HEK293 (cell line): ENCODE data around the gene CHIT1.

Experiments
- KLF16 ChIP-seq: fragments of 450-650 bp; formaldehyde crosslinking; IDR thresholded peaks from 2 replicates; pipeline ENCODE4 v1.5.1; 2017; ENCODE audit warnings: missing biosample characterization, missing genetic modification characterization
- ZFHX2 ChIP-seq: fragments of 450-650 bp; formaldehyde crosslinking; conservative IDR thresholded peaks from 2 replicates; pipeline ENCODE4 v1.5.1; 2016; ENCODE audit warnings: missing biosample characterization, missing genetic modification characterization
- ZNF16 ChIP-seq: fragments of 450-650 bp; formaldehyde crosslinking; IDR thresholded peaks from 2 replicates; pipeline ENCODE4 v1.5.1; 2016; ENCODE audit warnings: low read depth, missing biosample characterization, missing genetic modification characterization
- ZNF433 ChIP-seq: fragments of 450-650 bp; formaldehyde crosslinking; IDR thresholded peaks from 2 replicates; pipeline ENCODE4 v1.5.1; 2016; ENCODE audit warnings: missing biosample characterization, missing genetic modification characterization, low read depth
- ZNF501 ChIP-seq: fragments of 450-650 bp; formaldehyde crosslinking; IDR thresholded peaks from 2 replicates; pipeline ENCODE4 v1.5.1; 2016; ENCODE audit warnings: missing biosample characterization, missing genetic modification characterization
- ZNF837 ChIP-seq: fragments of 450-650 bp; formaldehyde crosslinking; IDR thresholded peaks from 2 replicates; pipeline ENCODE4 v1.5.1; 2016; ENCODE audit warnings: missing biosample characterization, missing genetic modification characterization
- TF ChIP-seq, protein P1 (sequence below): fragments of 450-650 bp; formaldehyde crosslinking; IDR thresholded peaks from 2 replicates; pipeline ENCODE4 v1.5.1; 2016; ENCODE audit warnings: missing biosample characterization, missing genetic modification characterization
- TF ChIP-seq, protein P2 (sequence below): fragments of 450-650 bp; formaldehyde crosslinking; optimal IDR thresholded peaks from 2 replicates; pipeline ENCODE3; 2016; ENCODE audit warnings: missing biosample characterization, mild to moderate bottlenecking, missing genetic modification characterization
- TF ChIP-seq, protein P3 (sequence below): fragments of 450-650 bp; formaldehyde crosslinking; IDR thresholded peaks from 2 replicates; pipeline ENCODE4 v1.5.1; 2017; ENCODE audit warnings: missing biosample characterization, missing genetic modification characterization

DNA sequence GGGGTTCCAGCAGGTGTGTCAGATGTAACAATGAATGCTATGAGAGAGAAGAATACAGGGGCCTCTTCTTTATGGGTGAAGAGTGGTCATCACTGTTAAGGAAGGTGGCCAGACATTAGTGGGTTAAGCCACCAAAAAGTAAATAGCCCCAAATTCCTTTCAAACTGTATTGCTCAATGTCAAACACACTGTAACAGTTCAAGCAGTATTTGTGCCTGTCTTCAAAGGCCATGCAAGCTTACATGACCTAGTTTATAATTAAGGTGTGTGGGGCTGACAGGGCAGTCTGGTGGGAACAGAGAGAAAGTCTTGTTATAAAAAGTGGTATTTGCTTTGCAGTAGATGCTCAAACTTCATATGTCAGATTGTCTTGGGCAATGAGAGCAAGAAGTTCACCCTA lies 18.5 kb downstream of the CHIT1 start:
- TF ChIP-seq, protein P1, sequence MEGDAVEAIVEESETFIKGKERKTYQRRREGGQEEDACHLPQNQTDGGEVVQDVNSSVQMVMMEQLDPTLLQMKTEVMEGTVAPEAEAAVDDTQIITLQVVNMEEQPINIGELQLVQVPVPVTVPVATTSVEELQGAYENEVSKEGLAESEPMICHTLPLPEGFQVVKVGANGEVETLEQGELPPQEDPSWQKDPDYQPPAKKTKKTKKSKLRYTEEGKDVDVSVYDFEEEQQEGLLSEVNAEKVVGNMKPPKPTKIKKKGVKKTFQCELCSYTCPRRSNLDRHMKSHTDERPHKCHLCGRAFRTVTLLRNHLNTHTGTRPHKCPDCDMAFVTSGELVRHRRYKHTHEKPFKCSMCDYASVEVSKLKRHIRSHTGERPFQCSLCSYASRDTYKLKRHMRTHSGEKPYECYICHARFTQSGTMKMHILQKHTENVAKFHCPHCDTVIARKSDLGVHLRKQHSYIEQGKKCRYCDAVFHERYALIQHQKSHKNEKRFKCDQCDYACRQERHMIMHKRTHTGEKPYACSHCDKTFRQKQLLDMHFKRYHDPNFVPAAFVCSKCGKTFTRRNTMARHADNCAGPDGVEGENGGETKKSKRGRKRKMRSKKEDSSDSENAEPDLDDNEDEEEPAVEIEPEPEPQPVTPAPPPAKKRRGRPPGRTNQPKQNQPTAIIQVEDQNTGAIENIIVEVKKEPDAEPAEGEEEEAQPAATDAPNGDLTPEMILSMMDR = no peak
- TF ChIP-seq ZNF16 (tag by site-specific recombination) (no peak), ZNF837 (tag by site-specific recombination) (no peak), ZNF433 (tag by site-specific recombination) (no peak), ZNF501 (no peak), KLF16 (tag by site-specific recombination) (no peak), ZFHX2 (no peak)
- TF ChIP-seq, protein P2, sequence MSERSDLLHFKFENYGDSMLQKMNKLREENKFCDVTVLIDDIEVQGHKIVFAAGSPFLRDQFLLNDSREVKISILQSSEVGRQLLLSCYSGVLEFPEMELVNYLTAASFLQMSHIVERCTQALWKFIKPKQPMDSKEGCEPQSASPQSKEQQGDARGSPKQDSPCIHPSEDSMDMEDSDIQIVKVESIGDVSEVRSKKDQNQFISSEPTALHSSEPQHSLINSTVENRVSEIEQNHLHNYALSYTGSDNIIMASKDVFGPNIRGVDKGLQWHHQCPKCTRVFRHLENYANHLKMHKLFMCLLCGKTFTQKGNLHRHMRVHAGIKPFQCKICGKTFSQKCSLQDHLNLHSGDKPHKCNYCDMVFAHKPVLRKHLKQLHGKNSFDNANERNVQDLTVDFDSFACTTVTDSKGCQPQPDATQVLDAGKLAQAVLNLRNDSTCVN (tag by site-specific recombination) = no peak
- TF ChIP-seq, protein P3, sequence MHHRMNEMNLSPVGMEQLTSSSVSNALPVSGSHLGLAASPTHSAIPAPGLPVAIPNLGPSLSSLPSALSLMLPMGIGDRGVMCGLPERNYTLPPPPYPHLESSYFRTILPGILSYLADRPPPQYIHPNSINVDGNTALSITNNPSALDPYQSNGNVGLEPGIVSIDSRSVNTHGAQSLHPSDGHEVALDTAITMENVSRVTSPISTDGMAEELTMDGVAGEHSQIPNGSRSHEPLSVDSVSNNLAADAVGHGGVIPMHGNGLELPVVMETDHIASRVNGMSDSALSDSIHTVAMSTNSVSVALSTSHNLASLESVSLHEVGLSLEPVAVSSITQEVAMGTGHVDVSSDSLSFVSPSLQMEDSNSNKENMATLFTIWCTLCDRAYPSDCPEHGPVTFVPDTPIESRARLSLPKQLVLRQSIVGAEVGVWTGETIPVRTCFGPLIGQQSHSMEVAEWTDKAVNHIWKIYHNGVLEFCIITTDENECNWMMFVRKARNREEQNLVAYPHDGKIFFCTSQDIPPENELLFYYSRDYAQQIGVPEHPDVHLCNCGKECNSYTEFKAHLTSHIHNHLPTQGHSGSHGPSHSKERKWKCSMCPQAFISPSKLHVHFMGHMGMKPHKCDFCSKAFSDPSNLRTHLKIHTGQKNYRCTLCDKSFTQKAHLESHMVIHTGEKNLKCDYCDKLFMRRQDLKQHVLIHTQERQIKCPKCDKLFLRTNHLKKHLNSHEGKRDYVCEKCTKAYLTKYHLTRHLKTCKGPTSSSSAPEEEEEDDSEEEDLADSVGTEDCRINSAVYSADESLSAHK = no peak
